Measurements from ENCODE around the gene CAT.

The CAT gene

DNA sequence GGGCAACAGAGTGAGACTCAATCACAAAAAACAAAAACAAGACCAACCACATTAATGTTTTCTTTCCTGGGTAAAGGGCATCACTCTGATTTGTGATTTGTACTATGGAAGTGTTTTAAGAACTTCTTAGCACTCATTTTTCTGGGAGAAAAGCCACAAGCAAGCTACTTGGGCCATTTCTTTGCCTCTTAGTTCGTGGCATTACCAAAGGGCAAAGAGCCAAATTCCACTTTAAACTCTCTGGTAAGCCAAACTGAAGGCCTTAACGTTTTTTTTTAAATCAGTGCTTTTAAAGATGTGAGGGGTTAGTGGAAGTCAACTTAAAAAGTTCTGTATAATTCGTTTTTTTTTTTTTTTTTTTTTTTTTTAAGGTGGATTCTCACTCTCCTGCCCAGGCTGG lies 36.9 kb downstream of the CAT start:
- Histone ChIP-seq H3K4me3 (ENCODE audit: insufficient read length, low read depth) (no peak overlapping the region), H3K4me1 (ENCODE audit: insufficient read depth, insufficient read length) (no peaks in the 10 kb centered on the region), H3K36me3 (ENCODE audit: insufficient read depth, insufficient read length, low read length) (no peaks in the 10 kb centered on the region), H3K9me3 (ENCODE audit: insufficient read depth, low read length) (no peaks in the 10 kb centered on the region), H3K27me3 (ENCODE audit: insufficient read depth, insufficient read length) (no peaks in the 10 kb centered on the region), H3K9ac (ENCODE audit: insufficient read length, low read depth) (no peak overlapping the region)
- no peak for DNase-seq (ENCODE audit: low read depth, low spot score)
- TF ChIP-seq ZNF274 (IDR thresholded peaks at IDR 0.05; ENCODE audit: low read depth, low read length) (no peak), SUZ12 (IDR thresholded peaks at IDR 0.05; ENCODE audit: extremely low read depth, insufficient read depth, insufficient read length) (no peak), YY1 (IDR thresholded peaks at IDR 0.05; ENCODE audit: insufficient read depth, insufficient read length) (no peak)

DNA sequence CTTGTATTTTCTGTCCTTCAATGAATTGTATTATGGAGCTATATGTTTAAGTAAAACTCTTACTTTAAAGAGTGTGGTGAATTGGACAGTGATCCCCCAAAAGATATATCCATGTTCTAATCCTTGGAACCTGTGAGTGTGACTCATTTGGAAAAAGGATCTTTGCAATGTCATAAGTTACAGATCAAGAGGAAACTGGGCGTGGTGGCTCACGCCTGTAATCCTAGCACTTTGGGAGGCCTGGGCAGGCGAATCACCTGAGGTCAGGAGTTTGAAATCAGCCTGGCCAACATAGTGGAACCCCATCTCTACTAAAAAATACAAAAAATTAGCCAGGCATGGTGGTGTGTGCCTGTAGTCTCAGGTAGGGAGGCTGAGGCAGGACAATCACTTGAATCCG lies 38.1 kb downstream of the CAT start:
- Histone ChIP-seq H3K36me3 (ENCODE audit: insufficient read depth, insufficient read length, low read length) (no peaks in the 10 kb centered on the region), H3K9ac (ENCODE audit: insufficient read length, low read depth) (no peak overlapping the region), H3K9me3 (ENCODE audit: insufficient read depth, low read length) (no peaks in the 10 kb centered on the region), H3K4me1 (ENCODE audit: insufficient read depth, insufficient read length) (no peaks in the 10 kb centered on the region), H3K4me3 (ENCODE audit: insufficient read length, low read depth) (no peak overlapping the region), H3K27me3 (ENCODE audit: insufficient read depth, insufficient read length) (no peaks in the 10 kb centered on the region)
- no peak for TF ChIP-seq ZNF274 (IDR thresholded peaks at IDR 0.05; ENCODE audit: low read depth, low read length)
- TF ChIP-seq SUZ12 (IDR thresholded peaks at IDR 0.05; ENCODE audit: extremely low read depth, insufficient read depth, insufficient read length), result no peak
- TF ChIP-seq YY1 (IDR thresholded peaks at IDR 0.05; ENCODE audit: insufficient read depth, insufficient read length), result no peak
- DNase-seq (ENCODE audit: low read depth, low spot score), result no peak

DNA sequence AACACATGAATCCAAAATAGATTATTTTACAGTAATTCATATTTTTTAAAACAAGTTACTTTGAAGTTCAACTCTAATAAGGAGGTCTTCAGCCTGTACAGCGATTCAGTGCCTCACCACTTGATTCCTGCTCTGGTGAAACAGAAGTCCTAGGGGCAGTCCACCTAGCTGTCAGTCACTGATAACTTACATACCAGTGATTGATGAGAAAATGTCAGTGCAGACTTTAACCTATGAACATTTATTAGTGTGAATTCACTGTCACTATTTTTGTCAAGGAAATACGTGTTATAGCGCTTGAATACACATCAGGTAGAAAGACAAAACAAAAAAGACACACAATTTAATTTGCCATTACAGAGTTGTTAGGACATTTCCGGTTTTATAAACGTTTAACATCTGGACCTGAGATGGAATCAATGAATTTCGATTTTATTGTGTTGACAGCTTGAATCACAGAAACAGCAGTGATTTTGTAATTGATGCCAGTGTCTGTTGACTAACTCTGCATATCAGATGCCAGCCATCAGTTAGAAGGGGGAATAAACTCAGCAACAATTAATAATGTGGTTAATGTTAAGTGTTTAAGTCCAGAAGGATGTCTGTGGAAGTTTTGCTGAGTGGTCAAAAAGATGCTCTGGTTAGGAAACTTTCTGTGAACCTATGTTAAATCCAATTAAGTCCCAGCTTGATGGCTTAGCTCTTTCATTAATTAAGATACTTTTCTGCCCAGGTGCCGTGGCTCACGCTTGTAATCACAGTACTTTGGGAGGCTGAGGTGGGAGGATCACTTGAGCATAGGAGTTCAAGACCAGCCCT lies 40.3 kb downstream of the CAT start:
- no peak for TF ChIP-seq YY1 (IDR thresholded peaks at IDR 0.05; ENCODE audit: insufficient read depth, insufficient read length)
- no peak for TF ChIP-seq SUZ12 (IDR thresholded peaks at IDR 0.05; ENCODE audit: extremely low read depth, insufficient read depth, insufficient read length)
- TF ChIP-seq ZNF274 (IDR thresholded peaks at IDR 0.05; ENCODE audit: low read depth, low read length), result no peak
- Histone ChIP-seq H3K27me3 (ENCODE audit: insufficient read depth, insufficient read length) (no peaks in the 10 kb centered on the region), H3K9me3 (ENCODE audit: insufficient read depth, low read length) (no peaks in the 10 kb centered on the region), H3K4me1 (ENCODE audit: insufficient read depth, insufficient read length) (no peaks in the 10 kb centered on the region), H3K4me3 (ENCODE audit: insufficient read length, low read depth) (no peak overlapping the region), H3K9ac (ENCODE audit: insufficient read length, low read depth) (no peak overlapping the region), H3K36me3 (ENCODE audit: insufficient read depth, insufficient read length, low read length) (no peaks in the 10 kb centered on the region)
- DNase-seq (ENCODE audit: low read depth, low spot score), result no peak

DNA sequence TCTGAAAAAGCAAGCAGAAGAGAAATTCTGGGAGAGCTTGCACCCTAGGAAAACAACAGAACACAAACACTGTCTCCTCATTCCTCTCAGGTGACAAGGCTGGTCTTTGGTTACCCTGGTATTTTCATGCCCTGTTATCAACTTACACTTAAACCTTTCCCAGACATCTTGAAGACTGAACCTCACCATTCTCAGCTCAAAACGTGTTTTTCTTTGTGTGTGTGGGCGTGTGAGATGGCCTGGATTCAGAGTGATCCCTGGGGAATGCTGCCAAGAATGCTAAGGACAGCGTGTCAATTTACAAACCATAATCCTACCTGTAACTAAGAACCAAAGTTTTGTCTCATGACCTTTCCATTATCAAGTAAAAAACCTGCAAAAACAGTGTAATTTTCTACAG lies 41.6 kb downstream of the CAT start:
- no peaks in the 10 kb centered on the region for H3K4me1 ChIP-seq (ENCODE audit: insufficient read depth, insufficient read length)
- TF ChIP-seq YY1 (IDR thresholded peaks at IDR 0.05; ENCODE audit: insufficient read depth, insufficient read length) (no peak), SUZ12 (IDR thresholded peaks at IDR 0.05; ENCODE audit: extremely low read depth, insufficient read depth, insufficient read length) (no peak), ZNF274 (IDR thresholded peaks at IDR 0.05; ENCODE audit: low read depth, low read length) (no peak)
- DNase-seq (ENCODE audit: low read depth, low spot score), result no peak

DNA sequence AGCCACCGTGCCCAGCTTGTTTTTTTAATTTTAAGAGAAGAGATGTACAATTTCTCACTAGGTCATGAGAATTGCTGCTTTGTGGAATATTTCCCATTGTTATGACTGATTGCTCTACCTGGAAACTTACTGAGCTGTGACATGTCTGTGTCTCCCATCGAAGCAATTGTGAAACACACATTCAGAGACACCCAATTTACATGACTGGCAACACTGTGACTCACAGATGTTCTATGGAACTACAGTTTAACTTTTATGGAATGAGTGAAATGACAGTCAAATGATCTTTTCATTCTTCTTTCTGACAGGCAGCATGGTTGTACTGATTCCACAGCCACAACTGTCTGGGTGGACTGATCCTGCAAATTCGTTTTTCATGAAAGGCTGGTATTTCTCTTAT lies 42.6 kb downstream of the CAT start:
- Histone ChIP-seq H3K9ac (ENCODE audit: insufficient read length, low read depth) (no peak overlapping the region), H3K36me3 (ENCODE audit: insufficient read depth, insufficient read length, low read length) (no peaks in the 10 kb centered on the region), H3K9me3 (ENCODE audit: insufficient read depth, low read length) (no peaks in the 10 kb centered on the region), H3K27me3 (ENCODE audit: insufficient read depth, insufficient read length) (no peaks in the 10 kb centered on the region), H3K4me3 (ENCODE audit: insufficient read length, low read depth) (no peak overlapping the region), H3K4me1 (ENCODE audit: insufficient read depth, insufficient read length) (no peaks in the 10 kb centered on the region)
- TF ChIP-seq SUZ12 (IDR thresholded peaks at IDR 0.05; ENCODE audit: extremely low read depth, insufficient read depth, insufficient read length), result no peak
- TF ChIP-seq YY1 (IDR thresholded peaks at IDR 0.05; ENCODE audit: insufficient read depth, insufficient read length), result no peak
- TF ChIP-seq ZNF274 (IDR thresholded peaks at IDR 0.05; ENCODE audit: low read depth, low read length), result no peak
- no peak for DNase-seq (ENCODE audit: low read depth, low spot score)

More for the DNA sequence above, 41.6 kb downstream of the CAT start:
- no peaks in the 10 kb centered on the region for H3K9me3 ChIP-seq (ENCODE audit: insufficient read depth, low read length)
- H3K27me3 ChIP-seq (ENCODE audit: insufficient read depth, insufficient read length), result no peaks in the 10 kb centered on the region
- no peak overlapping the region for H3K9ac ChIP-seq (ENCODE audit: insufficient read length, low read depth)
- no peaks in the 10 kb centered on the region for H3K36me3 ChIP-seq (ENCODE audit: insufficient read depth, insufficient read length, low read length)
- H3K4me3 ChIP-seq (ENCODE audit: insufficient read length, low read depth), result no peak overlapping the region

DNA sequence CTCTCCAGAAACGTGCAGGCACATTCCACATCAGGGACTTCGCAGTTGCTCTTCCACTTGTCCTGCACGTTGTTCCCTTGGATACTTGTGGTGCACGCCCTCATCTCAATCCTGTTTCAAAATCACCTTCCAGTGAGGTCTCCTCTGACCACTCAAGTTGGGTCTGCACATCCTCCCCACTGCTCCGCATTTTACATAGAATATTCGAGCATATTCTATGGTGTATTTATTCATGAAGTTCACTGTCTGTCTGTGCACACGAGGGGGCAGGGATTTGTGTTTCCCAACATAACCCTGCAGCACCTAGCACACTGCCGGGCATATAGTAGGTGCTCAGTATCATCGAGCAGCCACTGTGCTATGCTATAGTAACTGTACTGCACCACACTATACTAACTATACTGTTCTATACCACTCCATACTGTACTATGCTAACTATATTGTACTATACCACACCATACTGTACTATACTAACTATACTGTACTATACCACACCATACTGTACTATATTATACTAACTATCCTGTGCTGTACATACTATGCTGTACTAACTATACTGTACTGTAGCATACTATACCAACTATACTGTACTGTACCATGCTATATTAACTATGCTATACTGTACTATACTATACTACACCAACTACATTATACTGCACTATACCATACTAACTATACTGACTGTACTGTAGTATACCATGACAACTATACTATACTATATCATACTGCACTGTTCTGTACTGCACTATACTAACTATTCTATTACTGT lies 44.6 kb downstream of the CAT start:
- TF ChIP-seq YY1 (IDR thresholded peaks at IDR 0.05; ENCODE audit: insufficient read depth, insufficient read length) (no peak), SUZ12 (IDR thresholded peaks at IDR 0.05; ENCODE audit: extremely low read depth, insufficient read depth, insufficient read length) (no peak)
- no peaks in the 10 kb centered on the region for H3K9me3 ChIP-seq (ENCODE audit: insufficient read depth, low read length)
- no peaks in the 10 kb centered on the region for H3K27me3 ChIP-seq (ENCODE audit: insufficient read depth, insufficient read length)
- H3K9ac ChIP-seq (ENCODE audit: insufficient read length, low read depth), result no peak overlapping the region
- no peak overlapping the region for H3K4me3 ChIP-seq (ENCODE audit: insufficient read length, low read depth)
- no peaks in the 10 kb centered on the region for H3K4me1 ChIP-seq (ENCODE audit: insufficient read depth, insufficient read length)
- no peak for DNase-seq (ENCODE audit: low read depth, low spot score)
- H3K36me3 ChIP-seq (ENCODE audit: insufficient read depth, insufficient read length, low read length), result no peaks in the 10 kb centered on the region

DNA sequence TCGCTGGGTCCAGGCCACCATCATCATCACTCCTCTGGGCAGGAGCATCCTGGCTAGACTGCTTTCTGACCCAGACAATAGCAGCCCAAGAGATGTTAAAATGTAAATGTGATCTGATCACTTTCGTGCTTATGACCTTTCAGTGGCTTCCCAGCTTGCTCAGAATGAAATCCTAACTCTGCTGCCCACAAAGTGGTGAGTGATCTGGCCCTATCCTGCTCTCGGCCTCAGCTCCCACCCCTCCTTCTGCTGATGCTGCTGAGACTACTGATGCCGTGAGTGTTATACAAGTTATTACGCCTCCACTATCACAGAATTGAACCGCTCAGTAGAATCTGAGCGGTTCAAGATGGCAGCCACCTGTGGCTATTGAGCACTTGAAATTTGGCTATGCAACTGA lies 48.7 kb downstream of the CAT start:
- TF ChIP-seq YY1 (IDR thresholded peaks at IDR 0.05; ENCODE audit: insufficient read depth, insufficient read length), result no peak
- TF ChIP-seq ZNF274 (IDR thresholded peaks at IDR 0.05; ENCODE audit: low read depth, low read length), result no peak
- no peak for TF ChIP-seq SUZ12 (IDR thresholded peaks at IDR 0.05; ENCODE audit: extremely low read depth, insufficient read depth, insufficient read length)
- no peaks in the 10 kb centered on the region for H3K9me3 ChIP-seq (ENCODE audit: insufficient read depth, low read length)
- no peaks in the 10 kb centered on the region for H3K36me3 ChIP-seq (ENCODE audit: insufficient read depth, insufficient read length, low read length)
- DNase-seq (ENCODE audit: low read depth, low spot score), result no peak
- H3K4me3 ChIP-seq (ENCODE audit: insufficient read length, low read depth), result no peak overlapping the region
- no peak overlapping the region for H3K9ac ChIP-seq (ENCODE audit: insufficient read length, low read depth)
- H3K4me1 ChIP-seq (ENCODE audit: insufficient read depth, insufficient read length), result no peaks in the 10 kb centered on the region
- no peaks in the 10 kb centered on the region for H3K27me3 ChIP-seq (ENCODE audit: insufficient read depth, insufficient read length)

Measured in NT2/D1 (cell line).